GM12874 (cell line): ENCODE data around the gene APC2.

Source experiments
- CTCF ChIP-seq: IDR thresholded peaks from 2 replicates; pipeline ENCODE4 v1.5.1; 2011; ENCODE audit warnings: low read depth, mild to moderate bottlenecking, control low read depth, low read length, moderate library complexity; ENCODE audit not compliant: insufficient read depth

The APC2 gene

GRCh38 chr19:1488282-1488601 is 38.3 kb downstream of the APC2 start:
- TF ChIP-seq CTCF: no peak

- TF ChIP-seq CTCF: no peak
Measured at GRCh38 chr19:1489463-1490310, 39.8 kb downstream of the APC2 start.

DNA sequence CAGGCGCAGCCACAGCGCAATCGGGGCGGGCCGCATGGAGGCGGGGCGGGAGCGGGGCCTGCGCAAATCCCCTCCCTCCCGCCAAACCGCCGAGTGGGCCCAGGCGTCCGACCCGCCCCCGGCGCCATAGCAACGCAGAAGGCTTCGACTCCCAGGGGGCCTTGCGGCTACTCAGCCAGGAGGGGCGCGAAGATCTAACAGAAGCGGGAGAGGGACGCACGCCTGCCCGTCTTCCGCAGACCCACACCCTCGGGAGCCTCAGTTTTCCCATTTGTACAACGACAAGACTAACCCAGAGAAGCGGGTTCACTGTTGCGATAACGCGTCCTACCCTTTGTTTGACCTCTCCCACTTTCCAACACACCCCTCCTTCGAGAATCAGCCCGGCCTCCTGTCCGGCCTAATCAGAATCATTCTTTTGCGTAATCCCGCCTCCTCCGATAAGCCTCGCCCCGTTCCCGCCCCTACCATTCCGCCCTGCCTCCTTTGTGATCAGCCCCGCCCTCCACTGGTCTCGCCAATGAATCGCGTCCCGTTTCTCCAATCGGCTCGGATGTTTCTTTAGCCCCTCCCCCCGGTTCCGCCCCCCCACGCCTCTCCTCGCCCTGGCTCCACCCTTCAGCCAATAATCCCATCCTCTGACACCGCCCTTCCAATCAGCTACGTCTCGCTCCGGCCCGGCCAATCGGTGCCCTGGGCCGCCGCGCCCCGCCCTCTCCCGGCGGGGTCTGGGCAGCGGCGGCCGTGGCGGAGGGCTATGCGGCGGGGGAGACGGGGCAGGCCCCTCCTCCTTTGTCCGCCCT is 40.6 kb downstream of the APC2 start, which contains the start of gene PCSK4:
Gene PCSK4, minus strand, starts transcription at position 40 of the 803 bp plus-strand sequence. Its CDS starts 4 bp downstream, at position 36.
- no peak for TF ChIP-seq CTCF

DNA sequence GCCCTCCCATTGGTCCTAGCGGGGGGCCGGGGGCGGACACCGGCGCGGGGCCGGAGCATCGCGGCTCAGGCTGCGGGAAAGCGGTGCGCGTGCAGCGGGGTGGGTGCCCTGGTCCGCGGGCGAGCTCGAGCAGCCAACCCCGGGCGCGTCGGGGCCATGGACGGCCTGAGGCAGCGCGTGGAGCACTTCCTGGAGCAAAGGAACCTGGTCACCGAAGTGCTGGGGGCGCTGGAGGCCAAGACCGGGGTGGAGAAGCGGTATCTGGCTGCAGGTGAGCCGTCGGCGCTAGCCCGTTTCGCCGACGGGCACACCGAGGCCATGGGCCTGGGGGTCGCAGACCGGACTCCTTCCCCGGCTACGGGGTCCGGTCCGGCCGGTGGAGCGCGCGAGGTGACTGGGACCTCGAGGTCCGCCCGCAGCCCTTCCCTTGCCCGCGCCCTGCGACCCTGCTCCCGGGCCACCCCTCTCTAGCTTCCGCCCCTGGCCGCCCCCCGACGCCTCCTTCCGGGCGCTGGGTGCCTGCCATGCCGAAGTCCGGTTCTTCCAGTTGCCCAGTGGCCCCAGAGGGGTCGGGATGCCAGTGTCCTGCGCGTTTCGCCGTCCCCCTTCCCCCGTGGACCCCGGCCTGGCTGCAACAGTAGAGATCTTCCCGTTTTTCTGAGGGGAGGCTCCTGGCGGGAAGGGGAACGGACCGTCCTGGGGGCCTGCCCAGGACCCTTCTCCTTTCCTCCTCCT is 41.4 kb downstream of the APC2 start, which contains the start of gene REEP6:
Gene REEP6, plus strand, starts transcription at position 68 of the 735 bp plus-strand sequence. Its CDS starts 89 bp downstream, at position 157.
- TF ChIP-seq CTCF: no peak

GRCh38 chr19:1491849-1492170 is 41.9 kb downstream of the APC2 start:
- no peak for TF ChIP-seq CTCF

GRCh38 chr19:1492474-1493006 is 42.6 kb downstream of the APC2 start:
- TF ChIP-seq CTCF: no peak

- no peak for TF ChIP-seq CTCF
Measured at GRCh38 chr19:1494115-1494815, 44.3 kb downstream of the APC2 start.
